ENCODE results near the gene MGMT.

- TF ChIP-seq CTCF (IDR thresholded peaks at IDR 0.05; ENCODE audit: low read depth, low read length, missing input control) (no peak), YY1 (IDR thresholded peaks at IDR 0.05) (no peak), RAD21 (IDR thresholded peaks at IDR 0.05) (no peak)
Observed at GRCh38 chr10:129541200-129541599, 74.2 kb downstream of the MGMT start.

Measured in liver (tissue), 3 donors.